Heart left ventricle (tissue), 16 donors: ENCODE measurements around the gene RNF150. TPM values are rescaled to one million over a fixed set of nuclear protein-coding genes. Genes with fewer than 3 reads are reported as not detected.

ENCODE experiments used
- ATAC-seq, 4 donors: fragments of 200-7000 bp; cut with Tn5 transposase; one replicate each; pipeline ENCODE4 v1.9.1; 2020 to 2022; ENCODE audit warnings: moderate library complexity in 4 of 4, mild to moderate bottlenecking in 3 of 4, moderate number of reproducible peaks in 1 of 4
- DNase-seq, 5 donors: peaks; one replicate each; pipeline ENCODE4 v3.0.0-alpha.2; 2020
- H3K27ac ChIP-seq, 12 donors: fragments of 200-600 bp; sonication (generic) in 4 of 12; one replicate each; pipeline versions ENCODE4 v1.5.0 to v1.8.0; 2016 to 2022; ENCODE audit warnings: mild to moderate bottlenecking in 2 of 12
- H3K27me3 ChIP-seq, 9 donors: fragments of 200-600 bp; sonication (generic) in 2 of 9; one replicate each; pipeline versions ENCODE4 v1.5.1 to v1.8.0; 2016 to 2022; ENCODE audit warnings: mild to moderate bottlenecking in 3 of 9
- H3K36me3 ChIP-seq, 9 donors: fragments of 200-600 bp; sonication (generic) in 2 of 9; one replicate each; pipeline versions ENCODE4 v1.5.0 to v1.8.0; 2018 to 2022; ENCODE audit warnings: mild to moderate bottlenecking in 2 of 9
- H3K4me1 ChIP-seq, 12 donors: fragments of 200-600 bp; sonication (generic) in 4 of 12; one replicate each; pipeline versions ENCODE4 v1.5.0 to v1.8.0; 2016 to 2022; ENCODE audit warnings: mild to moderate bottlenecking in 3 of 12
- H3K4me3 ChIP-seq, 12 donors: fragments of 200-600 bp; sonication (generic) in 4 of 12; one replicate each; pipeline versions ENCODE4 v1.5.0 to v1.8.0; 2017 to 2022; ENCODE audit warnings: mild to moderate bottlenecking in 9 of 12, moderate library complexity in 4 of 12
- H3K9me3 ChIP-seq, 12 donors: fragments of 200-600 bp; sonication (generic) in 4 of 12; one replicate each; pipeline versions ENCODE4 v1.5.0 to v1.8.0; 2016 to 2022; ENCODE audit warnings: mild to moderate bottlenecking in 1 of 12
- CTCF ChIP-seq, 12 donors: fragments of 200-600 bp; sonication (generic) in 4 of 12; IDR thresholded peaks; one replicate each; pipeline versions ENCODE4 v1.5.0 to v1.8.0; 2018 to 2022; ENCODE audit warnings: antibody characterized with exemption in 12 of 12, mild to moderate bottlenecking in 5 of 12
- POLR2A ChIP-seq, 2 donors: fragments of 450-650 bp; IDR thresholded peaks; one replicate each; pipeline ENCODE4 v1.6.1; 2017; ENCODE audit warnings: antibody characterized with exemption in 2 of 2, mild to moderate bottlenecking in 2 of 2, moderate library complexity in 2 of 2
- WGBS, 4 donors: extraction: QIAGEN DNeasy Blood & Tissue Kit in 2 of 4; methylation state at CpG; one replicate each; pipeline versions ENCODE4 v1.1.5 to v1.1.7; 2013 to 2018; 5-methylcytosine and 5-hydroxymethylcytosine counted together
- intact Hi-C, 10 donors: fragments of 100-400 bp; cut with DNase I; formaldehyde crosslinking; loops; one replicate each; pipeline versions ENCODE4 v1.11.1 to v1.14.2; 2022
- polyA plus RNA-seq, 2 donors: library from polyadenylated mRNA; stranded (reverse); fragments of 200-250 nt; gene quantifications; one replicate each; pipeline ENCODE4 v1.2.3, GENCODE V29; 2013
- total RNA-seq, 9 donors: library from RNA; depleted of rRNA in 2 of 9; stranded (reverse); fragments of >200 nt in 2 of 9; fragmentation: NEBNext Ultra II Directional in 3 of 9; extraction: Animal tissue kit (Norgen Biotek cat#: 25700) in 3 of 9; gene quantifications; one replicate each; pipeline versions ENCODE4 v1.1.0 to v1.2.4, GENCODE V29; 2016 to 2023
- donor health status: ischemic (EF 13 %, LVEDD 7.1; RV severe dilation, severe dysfunction).
- donor health status: healthy with polysubstance abuse.
- donor health status: DM: no; HTN: yes; CAD: no.
- donor health status: DM: no; HTN: no; CAD: no.
- donor health status: ischemic (EF 25% LVEDD 6.9; RV normal size, moderate dysfunction).
- donor health status: ischemic (EF 25% LVEDD 5.7; RV mildly dilated, moderate dysfunction).
- donor health status: healthy.
- donor health status: DM: yes; HTN: yes; CAD: no.
- donor health status: ischemic (EF 35%, LVEDD 5.7; RV mildly dilated, moderate dysfunction).
- donor health status: nonischemic (EF 11% LVEDD 7.7; RV severe dilation, severe dysfunction).
- donor health status: DM: yes; HTN: yes; CAD: no.
- donor health status: PGD.
- donor health status: ischemic (EF 29% LVEDD 5.4; RV normal size, mild dysfunction).
- donor health status: nonischemic (EF 23%, LVEDD 6.1; RV moderate dilation, normal function).

The RNF150 gene
- total and polyA plus RNA-seq, 11 donors = 11.9 to 146 (median 72.5) TPM

GRCh38 chr4:141131723-141132071 is 1.6 kb downstream of the RNF150 start:
- H3K27me3 ChIP-seq = peaks cover 0 to 37% (median 0%) of the 10 kb centered on the region in 9 donors
- ATAC-seq (peak in 3 of 4 donors; percentile 2 to 21 (median 5)), DNase-seq (peak in 2 of 5 donors; percentile 26 to 36)
- peak overlapping the region in 11 of 12 donors; percentile 82 to 96 (median 91) for H3K27ac ChIP-seq
- intact Hi-C loops = loop anchor here (2.0 to 10.0 kb wide), 11 partner anchors 134 to 377 kb away; partner anchors contain the start of gene TBC1D9 (in 1 of the 10)
- TF ChIP-seq CTCF (IDR thresholded peaks at IDR 0.05) = no peak
- TF ChIP-seq POLR2A (IDR thresholded peaks at IDR 0.05) = no peak
- H3K4me3 ChIP-seq = peak overlapping the region; percentile 59 to 96 (median 83)
- H3K4me1 ChIP-seq = peaks cover 0 to 52% (median 13%) of the 10 kb centered on the region in 12 donors
- H3K36me3 ChIP-seq = no peaks in the 10 kb centered on the region
- WGBS, 4 donors = 13 to 24% (median 21%) methylated on average over 8 of the region's 8 CpGs
- H3K9me3 ChIP-seq = no peaks in the 10 kb centered on the region

- Histone ChIP-seq H3K36me3 (no peaks in the 10 kb centered on the region), H3K27ac (peak overlapping the region in 11 of 12 donors; percentile 29 to 96 (median 91)), H3K27me3 (peaks cover 0 to 33% (median 0%) of the 10 kb centered on the region in 9 donors), H3K4me1 (peaks cover 0 to 53% (median 13%) of the 10 kb centered on the region in 12 donors), H3K4me3 (peak overlapping the region; percentile 59 to 96 (median 83)), H3K9me3 (no peaks in the 10 kb centered on the region)
- DNase-seq = no peak
- TF ChIP-seq POLR2A (IDR thresholded peaks at IDR 0.05) (no peak), CTCF (IDR thresholded peaks at IDR 0.05) (no peak)
- WGBS, 4 donors = 41 to 52% (median 46%) methylated on average over 6 of the region's 6 CpGs
- intact Hi-C loops = loop anchor here in 7 of 10 donors (5.0 to 10.0 kb wide), 7 partner anchors 134 to 376 kb away; partner anchors contain the start of gene TBC1D9 (in 1 of the 7)
- ATAC-seq = no peak
These were observed 2.2 kb downstream of the RNF150 start for GRCh38 chr4:141130947-141131605.

GRCh38 chr4:141127884-141128283 is 5.4 kb downstream of the RNF150 start:
- peak in 3 of 4 donors; percentile 12 to 69 (median 40) for ATAC-seq
- 37 to 46% (median 43%) methylated on average over 3 of the region's 3 CpGs for WGBS, 4 donors
- H3K27ac ChIP-seq = peak overlapping the region in 3 of 12 donors; percentile 18 to 95 (median 42)

More at GRCh38 chr4:141127884-141128283, 5.4 kb downstream of the RNF150 start:
- Histone ChIP-seq H3K4me3 (peak overlapping the region in 1 of 12 donors; percentile 7), H3K9me3 (no peaks in the 10 kb centered on the region), H3K36me3 (peaks cover 0 to 4% (median 0%) of the 10 kb centered on the region in 9 donors), H3K27me3 (peaks cover 0 to 19% (median 0%) of the 10 kb centered on the region in 9 donors), H3K4me1 (peaks cover 0 to 33% (median 6%) of the 10 kb centered on the region in 12 donors)
- TF ChIP-seq CTCF (IDR thresholded peaks at IDR 0.05) (no peak), POLR2A (IDR thresholded peaks at IDR 0.05) (no peak)
- DNase-seq = peak in 1 of 5 donors; percentile 38
- intact Hi-C loops = no loop called here
